Renal cortex interstitium (tissue), 11 donors: ENCODE measurements around the gene HCAR1. TPM values are rescaled to one million over a fixed set of nuclear protein-coding genes. Genes with fewer than 3 reads are reported as not detected.
"Not testable (repeated sequence)": the region's sequence is repeated elsewhere in the genome, so short reads cannot be mapped to it uniquely, and the experiment has no call there.

Experiments
- DNase-seq, 11 donors: peaks; one replicate each; pipeline ENCODE4 v3.0.0-alpha.2; 2013; ENCODE audit warnings: low read depth in 9 of 11, low spot score in 4 of 11; ENCODE audit errors: extremely low read depth in 1 of 11
- polyA plus RNA-seq, 3 donors: library from polyadenylated mRNA; unstranded; fragments of 120-200 nt; gene quantifications; one replicate each; pipeline ENCODE4 v1.2.1, GENCODE V29; 2013; ENCODE audit not compliant: insufficient read length in 3 of 3

The HCAR1 gene
- polyA plus RNA-seq, 3 donors = 2.5 to 2.7 (median 2.7) TPM

DNA sequence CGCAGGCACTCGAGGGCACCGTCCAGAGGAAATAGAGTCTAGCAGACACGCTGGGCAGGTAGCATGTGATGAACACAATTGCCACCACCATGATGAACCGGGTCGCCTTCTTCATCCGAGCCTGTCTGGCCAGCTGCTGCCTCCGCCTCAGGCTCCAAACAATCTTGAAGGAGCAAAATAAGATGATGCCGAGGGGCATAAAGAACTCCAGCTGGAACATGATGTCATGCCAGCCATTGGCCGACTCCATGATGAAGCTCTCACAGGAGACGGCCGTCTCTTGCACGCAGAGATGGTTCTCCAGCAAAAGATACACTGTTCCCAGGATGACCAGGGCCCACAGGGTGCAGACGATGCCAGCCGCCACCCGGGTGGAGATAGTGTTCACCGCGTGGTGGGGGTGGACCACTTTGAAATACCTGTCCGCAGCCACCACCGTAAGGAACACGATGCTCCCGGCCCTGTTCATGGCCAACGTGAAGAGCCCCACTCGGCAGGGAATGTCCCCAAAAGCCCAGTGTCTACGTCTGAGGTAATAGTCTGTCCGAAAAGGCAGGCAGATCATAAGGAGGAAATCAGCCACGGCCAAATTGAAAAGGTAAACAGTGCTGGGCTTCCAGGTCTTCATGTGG is 945 bp downstream of the HCAR1 start:
- DNase-seq = no peak

DNA sequence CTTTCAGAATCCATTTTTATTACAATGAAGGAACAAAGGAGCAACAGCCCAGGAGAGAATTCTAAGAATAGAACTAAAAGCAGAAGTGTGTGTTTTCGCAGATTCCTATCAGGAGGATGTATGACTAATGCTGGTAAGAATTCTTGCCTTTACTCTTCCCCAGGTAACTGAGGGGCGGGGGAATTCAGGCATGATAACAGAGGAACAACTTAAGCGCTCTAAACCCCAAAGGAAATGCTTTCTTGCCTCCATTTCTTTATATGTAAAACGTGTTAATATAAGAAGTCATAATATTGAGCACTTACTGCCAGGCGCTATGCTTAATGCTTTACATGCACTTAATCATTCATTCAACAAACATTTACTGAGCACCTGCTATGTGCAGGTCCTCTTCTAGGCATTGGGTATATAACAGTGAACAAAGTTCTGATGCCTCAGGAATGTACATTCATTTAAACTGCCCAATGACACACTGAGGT is 4.5 kb downstream of the HCAR1 start:
- no peak for DNase-seq

GRCh38 chr12:122725452-122726079 is 5.1 kb downstream of the HCAR1 start:
- no peak for DNase-seq

DNA sequence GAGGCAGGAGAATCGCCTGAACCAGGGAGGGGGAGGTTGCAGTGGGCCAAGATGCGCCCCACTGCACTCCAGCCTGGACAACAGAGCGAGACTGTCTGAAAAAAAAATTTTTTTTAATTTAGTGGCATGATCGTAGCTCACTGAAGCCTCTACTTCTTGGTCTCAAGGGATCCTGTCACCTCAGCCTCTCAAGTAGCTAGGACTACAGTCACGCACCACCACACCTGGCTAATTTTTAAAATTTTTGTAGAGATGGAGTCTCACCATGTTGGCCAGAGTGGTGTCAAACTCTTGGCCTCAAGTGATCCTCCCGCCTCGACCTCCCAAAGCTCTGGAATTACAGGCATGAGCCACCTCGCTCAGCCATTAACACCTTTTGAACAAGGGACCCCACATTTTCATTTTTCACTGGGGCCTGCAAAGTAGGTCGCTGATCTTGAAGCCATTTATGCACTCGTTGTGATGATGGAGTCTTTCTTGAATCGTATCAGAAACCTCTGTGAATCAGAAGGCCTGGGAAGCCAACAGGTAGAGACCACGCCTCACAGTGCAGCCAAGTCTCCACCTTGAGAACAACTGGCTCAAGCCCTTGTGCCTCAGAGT is 5.9 kb downstream of the HCAR1 start:
- no peak for DNase-seq

GRCh38 chr12:122722387-122722786 is 8.3 kb downstream of the HCAR1 start:
- DNase-seq = no peak

GRCh38 chr12:122721057-122721545 is 9.5 kb downstream of the HCAR1 start:
- DNase-seq = no peak

- DNase-seq = not testable (repeated sequence)
These were observed 14.0 kb downstream of the HCAR1 start, which contains the start of gene HCAR3 for GRCh38 chr12:122716658-122717057. TSS of gene HCAR3 (minus strand) at chr12:122716811. CDS start at chr12:122716737, 74 bp downstream.

DNA sequence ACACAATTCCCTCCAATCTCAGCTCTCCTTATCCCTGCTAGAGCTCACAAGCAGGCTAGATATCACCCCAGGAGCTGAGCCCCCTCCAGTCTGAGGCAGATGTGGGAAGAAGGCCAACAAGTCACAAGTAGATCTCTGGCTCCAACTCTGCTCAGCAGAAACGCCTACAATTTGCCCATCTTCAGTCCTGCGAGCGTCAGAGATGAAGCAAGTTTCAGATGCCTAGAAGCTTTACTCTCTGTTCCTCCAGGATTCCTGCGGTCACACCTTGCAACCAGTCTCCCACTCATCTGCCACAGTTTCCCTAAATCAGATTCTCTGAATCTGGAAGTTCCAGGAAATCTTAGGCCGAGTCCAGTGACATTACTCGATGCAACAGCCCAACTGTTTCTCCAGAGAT is 15.4 kb downstream of the HCAR1 start:
- not testable (repeated sequence) for DNase-seq

GRCh38 chr12:122713491-122714188 is 17.0 kb downstream of the HCAR1 start:
- not testable (repeated sequence) for DNase-seq

DNA sequence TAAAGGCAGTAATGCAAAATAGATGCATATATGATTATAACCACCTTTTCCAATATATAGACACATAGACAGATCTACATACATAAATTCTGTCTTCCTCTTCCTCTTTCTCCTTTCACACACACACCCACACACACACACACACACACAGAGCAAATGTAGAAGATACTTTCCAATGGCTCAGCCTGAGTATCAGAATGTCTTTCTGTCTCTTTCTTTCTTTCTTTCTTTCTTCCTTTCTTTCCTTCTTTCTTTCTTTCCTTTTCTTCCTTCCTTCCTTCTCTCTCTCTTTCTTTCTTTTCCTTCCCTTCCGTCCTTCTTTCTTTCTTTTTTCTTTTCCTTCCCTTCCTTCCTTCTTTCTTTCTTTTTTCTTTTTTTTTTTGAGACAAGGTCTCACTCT is 19.4 kb downstream of the HCAR1 start:
- not testable (repeated sequence) for DNase-seq

DNA sequence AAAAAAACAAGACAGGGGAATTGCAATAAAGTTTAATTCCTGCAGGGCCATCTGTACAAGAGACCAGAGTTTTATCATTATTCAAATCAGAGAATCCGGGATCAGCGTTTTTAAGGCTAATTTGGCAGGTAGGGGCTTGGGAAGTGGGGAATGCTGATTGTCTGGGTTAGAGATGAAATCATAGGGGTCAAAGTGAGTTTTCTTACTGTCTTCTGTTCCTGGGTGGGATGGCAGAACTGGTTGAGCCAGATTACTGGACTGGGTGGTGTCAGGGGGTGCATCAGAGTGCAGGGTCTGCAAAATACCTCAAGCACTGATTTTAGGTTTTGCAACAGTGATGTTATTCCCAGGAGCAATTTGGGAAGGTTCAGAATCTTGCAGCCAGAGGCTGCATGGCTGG is 20.3 kb downstream of the HCAR1 start:
- DNase-seq = not testable (repeated sequence)

GRCh38 chr12:122709287-122709686 is 21.4 kb downstream of the HCAR1 start:
- not testable (repeated sequence) for DNase-seq

- not testable (repeated sequence) for DNase-seq
These were observed 26.8 kb downstream of the HCAR1 start for GRCh38 chr12:122703841-122704240.

DNA sequence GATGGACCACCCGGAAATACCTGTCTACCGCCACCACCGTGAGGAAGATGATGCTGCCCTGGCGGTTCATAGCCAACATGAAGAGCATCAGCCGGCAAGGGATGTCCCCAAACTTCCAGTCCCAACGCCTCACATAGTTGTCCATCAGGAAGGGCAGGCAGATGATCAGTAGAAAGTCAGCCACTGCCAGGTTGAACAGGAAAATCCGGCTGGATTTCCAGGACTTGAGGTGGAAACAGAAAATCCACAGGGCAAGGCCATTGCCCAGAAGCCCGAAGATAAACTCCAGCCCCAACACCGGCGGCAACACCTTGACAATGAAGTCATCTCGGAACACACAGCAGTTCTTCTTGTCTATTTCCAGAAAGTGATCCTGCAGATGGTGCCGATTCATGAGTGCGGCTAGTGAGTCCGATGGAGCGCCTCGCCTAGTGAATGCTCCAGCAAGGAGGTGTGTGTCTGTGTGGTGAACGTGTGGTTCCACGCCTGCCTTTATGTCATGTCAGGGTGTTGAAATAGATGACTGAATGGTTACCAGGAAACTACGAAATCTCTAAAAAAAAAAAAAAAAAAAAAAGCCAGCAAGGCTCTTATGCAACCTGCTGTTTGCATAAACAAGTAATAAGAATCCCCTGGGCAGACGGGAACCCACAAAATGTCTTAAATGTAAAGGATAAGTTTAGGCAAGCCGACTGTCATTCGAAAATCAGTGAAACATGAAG is 27.6 kb downstream of the HCAR1 start, which contains the start of gene HCAR2:
Gene HCAR2, minus strand, starts transcription at position 468 of the 722 bp plus-strand sequence. Its CDS starts 74 bp downstream, at position 394.
- DNase-seq = not testable (repeated sequence)

DNA sequence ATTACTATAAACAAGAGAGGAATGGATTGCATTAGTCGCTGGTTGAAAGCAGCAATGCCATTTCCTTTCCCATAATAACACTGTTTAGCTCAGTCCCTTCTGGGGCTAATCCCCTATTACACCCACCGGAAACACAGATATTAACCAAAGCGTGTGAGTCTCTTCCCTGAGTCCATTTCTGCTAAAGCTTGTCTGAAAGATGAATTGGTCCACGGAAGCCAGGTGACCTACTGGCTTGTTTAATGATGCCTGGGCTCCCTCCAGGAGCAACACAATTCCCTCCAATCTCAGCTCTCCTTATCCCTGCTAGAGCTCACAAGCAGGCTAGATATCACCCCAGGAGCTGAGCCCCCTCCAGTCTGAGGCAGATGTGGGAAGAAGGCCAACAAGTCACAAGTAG is 29.2 kb downstream of the HCAR1 start:
- DNase-seq = not testable (repeated sequence)

- DNase-seq = not testable (repeated sequence)
These were observed 30.5 kb downstream of the HCAR1 start for GRCh38 chr12:122700038-122700710.

- DNase-seq = not testable (repeated sequence)
These were observed 33.7 kb downstream of the HCAR1 start for GRCh38 chr12:122696922-122697321.

GRCh38 chr12:122691566-122691965 is 39.1 kb downstream of the HCAR1 start:
- DNase-seq = no peak
